MM.1S (cell line): Measurements from ENCODE around the gene SLFN5.
A peak's percentile ranks its signal among the peaks of the same experiment; 100 is the strongest.
"Not testable (repeated sequence)": the region's sequence is repeated elsewhere in the genome, so short reads cannot be mapped to it uniquely, and the experiment has no call there.

Experiments used
- DNase-seq: peaks from one replicate; pipeline ENCODE4 v3.0.0-alpha.2; 2015
- H2AFZ ChIP-seq: fragments of 300-600 bp; sonication (generic); 2 replicates; pipeline ENCODE4 v1.6.0; 2016; ENCODE audit warnings: antibody characterized with exemption, low read length
- H3F3A ChIP-seq: fragments of 300-600 bp; sonication (generic); 2 replicates; pipeline ENCODE4 v1.6.1; 2016; ENCODE audit warnings: mild to moderate bottlenecking, antibody characterized with exemption, low read length, moderate library complexity, mixed read lengths; ENCODE audit not compliant: insufficient read depth
- H3K27ac ChIP-seq: fragments of 300-600 bp; sonication (generic); 2 replicates; pipeline ENCODE4 v1.5.1; 2016; ENCODE audit warnings: mild to moderate bottlenecking, low read length
- H3K27me3 ChIP-seq: fragments of 300-600 bp; sonication (generic); replicated peaks from 2 replicates; pipeline ENCODE4 v1.6.0; 2016; ENCODE audit warnings: low read length; ENCODE audit not compliant: insufficient read depth
- H3K36me3 ChIP-seq: fragments of 300-600 bp; sonication (generic); replicated peaks from 2 replicates; pipeline ENCODE4 v1.6.1; 2016; ENCODE audit warnings: mild to moderate bottlenecking, low read length, mixed read lengths; ENCODE audit not compliant: insufficient read depth
- H3K4me1 ChIP-seq: fragments of 300-600 bp; sonication (generic); 2 replicates; pipeline ENCODE4 v1.6.1; 2016; ENCODE audit warnings: low read length, mixed read lengths
- H3K4me2 ChIP-seq: fragments of 300-600 bp; sonication (generic); 2 replicates; pipeline ENCODE4 v1.6.0; 2016; ENCODE audit warnings: low read depth, low read length
- H3K4me3 ChIP-seq: fragments of 300-600 bp; sonication (generic); 2 replicates; pipeline ENCODE4 v1.5.1; 2016; ENCODE audit warnings: low read length, mixed read lengths
- H3K79me2 ChIP-seq: fragments of 300-600 bp; sonication (generic); 2 replicates; pipeline ENCODE4 v1.6.1; 2016; ENCODE audit warnings: mixed run types, low read length, mixed read lengths
- H3K9ac ChIP-seq: fragments of 300-600 bp; sonication (generic); 2 replicates; pipeline ENCODE4 v1.6.1; 2016; ENCODE audit warnings: low read length, mixed read lengths
- H3K9me2 ChIP-seq: fragments of 300-600 bp; sonication (generic); replicated peaks from 2 replicates; pipeline ENCODE4 v1.6.1; 2016; ENCODE audit warnings: mild to moderate bottlenecking, low read length, mixed read lengths; ENCODE audit not compliant: insufficient read depth
- H3K9me3 ChIP-seq: fragments of 300-600 bp; sonication (generic); replicated peaks from 2 replicates; pipeline ENCODE4 v1.6.1; 2016; ENCODE audit warnings: mild to moderate bottlenecking, low read length, mixed read lengths; ENCODE audit not compliant: insufficient read depth
- H4K20me1 ChIP-seq: fragments of 300-600 bp; sonication (generic); 2 replicates; pipeline ENCODE4 v1.6.1; 2016; ENCODE audit warnings: mild to moderate bottlenecking, low read length, moderate library complexity, mixed read lengths; ENCODE audit not compliant: insufficient read depth
- EZH2 ChIP-seq: fragments of 300-600 bp; sonication (generic); optimal IDR thresholded peaks from 2 replicates; pipeline ENCODE3; 2017; ENCODE audit warnings: low read depth, mild to moderate bottlenecking, antibody characterized with exemption, low read length, mixed read lengths
- EZH2phosphoT487 ChIP-seq: fragments of 300-600 bp; sonication (generic); IDR thresholded peaks from 2 replicates; pipeline ENCODE4 v1.6.1; 2018; ENCODE audit warnings: antibody characterized with exemption, low read length
- TF ChIP-seq, protein P1 (sequence below): fragments of 300-600 bp; sonication (generic); IDR thresholded peaks from 2 replicates; pipeline ENCODE4 v1.5.1; 2016; ENCODE audit warnings: antibody characterized with exemption, low read length, mixed read lengths

The SLFN5 gene

DNA sequence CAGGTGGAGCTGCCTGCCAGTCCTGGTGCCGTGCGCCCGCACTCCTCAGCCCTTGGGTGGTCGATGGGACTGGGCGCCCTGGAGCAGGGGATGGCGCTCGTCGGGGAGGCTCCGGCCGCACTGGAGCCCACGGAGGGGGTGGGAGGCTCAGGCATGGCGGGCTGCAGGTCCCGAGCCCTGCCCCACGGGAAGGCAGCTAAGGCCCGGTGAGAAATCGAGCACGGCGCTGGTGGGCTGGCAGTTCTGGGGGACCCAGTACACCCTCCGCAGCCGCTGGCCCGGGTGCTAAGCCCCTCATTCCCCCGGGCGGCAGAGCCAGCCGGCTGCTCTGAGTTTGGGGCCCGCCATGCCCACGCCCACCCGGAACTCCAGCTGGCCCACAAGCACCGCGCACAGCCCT lies 36.0 kb downstream of the SLFN5 start:
- H2AFZ ChIP-seq, H3K4me2 ChIP-seq, H3K79me2 ChIP-seq, H3K4me3 ChIP-seq, DNase-seq, H4K20me1 ChIP-seq, H3F3A ChIP-seq, H3K36me3 ChIP-seq, H3K9me2 ChIP-seq, H3K4me1 ChIP-seq, H3K9ac ChIP-seq, H3K9me3 ChIP-seq, H3K27ac ChIP-seq: not testable (repeated sequence)
- peaks cover 20% of the 10 kb centered on the region; the same call in 1 of the 2 replicates for H3K27me3 ChIP-seq

DNA sequence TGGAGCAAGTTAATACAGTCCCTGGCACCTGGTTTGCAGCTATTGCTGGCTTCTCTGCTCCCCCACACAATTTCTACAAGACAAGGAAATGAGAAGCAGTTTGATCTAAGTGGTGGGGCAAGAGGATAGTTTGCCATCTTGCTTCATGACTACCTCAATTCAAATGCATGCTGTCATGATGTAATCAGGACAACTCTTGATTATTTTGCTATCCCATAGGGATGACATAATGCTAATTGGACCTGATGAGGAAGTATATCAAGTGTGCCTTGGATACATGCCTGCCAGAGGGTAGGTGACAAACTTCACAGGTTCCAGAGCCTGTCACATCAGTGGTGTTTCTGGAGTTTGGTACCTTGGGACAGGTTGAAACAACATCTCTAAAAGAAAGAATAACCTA lies 40.9 kb downstream of the SLFN5 start:
- Histone ChIP-seq H3F3A (no peaks in the 10 kb centered on the region), H2AFZ (no peak overlapping the region), H3K9me3 (no peaks in the 10 kb centered on the region; the same call in 1 of the 2 replicates), H3K27me3 (peaks cover 67% of the 10 kb centered on the region), H3K4me2 (no peak overlapping the region), H3K9me2 (no peaks in the 10 kb centered on the region), H3K36me3 (no peaks in the 10 kb centered on the region), H3K9ac (no peak overlapping the region), H3K27ac (no peak overlapping the region), H4K20me1 (no peaks in the 10 kb centered on the region), H3K4me3 (no peak overlapping the region), H3K4me1 (no peaks in the 10 kb centered on the region), H3K79me2 (no peaks in the 10 kb centered on the region)
- DNase-seq = no peak
- TF ChIP-seq, protein P1, sequence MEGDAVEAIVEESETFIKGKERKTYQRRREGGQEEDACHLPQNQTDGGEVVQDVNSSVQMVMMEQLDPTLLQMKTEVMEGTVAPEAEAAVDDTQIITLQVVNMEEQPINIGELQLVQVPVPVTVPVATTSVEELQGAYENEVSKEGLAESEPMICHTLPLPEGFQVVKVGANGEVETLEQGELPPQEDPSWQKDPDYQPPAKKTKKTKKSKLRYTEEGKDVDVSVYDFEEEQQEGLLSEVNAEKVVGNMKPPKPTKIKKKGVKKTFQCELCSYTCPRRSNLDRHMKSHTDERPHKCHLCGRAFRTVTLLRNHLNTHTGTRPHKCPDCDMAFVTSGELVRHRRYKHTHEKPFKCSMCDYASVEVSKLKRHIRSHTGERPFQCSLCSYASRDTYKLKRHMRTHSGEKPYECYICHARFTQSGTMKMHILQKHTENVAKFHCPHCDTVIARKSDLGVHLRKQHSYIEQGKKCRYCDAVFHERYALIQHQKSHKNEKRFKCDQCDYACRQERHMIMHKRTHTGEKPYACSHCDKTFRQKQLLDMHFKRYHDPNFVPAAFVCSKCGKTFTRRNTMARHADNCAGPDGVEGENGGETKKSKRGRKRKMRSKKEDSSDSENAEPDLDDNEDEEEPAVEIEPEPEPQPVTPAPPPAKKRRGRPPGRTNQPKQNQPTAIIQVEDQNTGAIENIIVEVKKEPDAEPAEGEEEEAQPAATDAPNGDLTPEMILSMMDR = no peak
- TF ChIP-seq EZH2 = no peak
- TF ChIP-seq EZH2phosphoT487 = no peak

- Histone ChIP-seq H3K9ac (no peak overlapping the region), H3K4me1 (no peaks in the 10 kb centered on the region), H3K4me2 (no peak overlapping the region), H3K9me2 (no peaks in the 10 kb centered on the region), H3K36me3 (no peaks in the 10 kb centered on the region), H3K27me3 (peaks cover 74% of the 10 kb centered on the region), H3K27ac (no peak overlapping the region), H3F3A (no peaks in the 10 kb centered on the region), H2AFZ (no peak overlapping the region), H3K79me2 (no peaks in the 10 kb centered on the region), H3K9me3 (no peaks in the 10 kb centered on the region; the same call in 1 of the 2 replicates), H4K20me1 (no peaks in the 10 kb centered on the region), H3K4me3 (no peak overlapping the region)
- DNase-seq = no peak
- no peak for TF ChIP-seq EZH2phosphoT487
These were observed 42.1 kb downstream of the SLFN5 start for GRCh38 chr17:35284955-35285354.

DNA sequence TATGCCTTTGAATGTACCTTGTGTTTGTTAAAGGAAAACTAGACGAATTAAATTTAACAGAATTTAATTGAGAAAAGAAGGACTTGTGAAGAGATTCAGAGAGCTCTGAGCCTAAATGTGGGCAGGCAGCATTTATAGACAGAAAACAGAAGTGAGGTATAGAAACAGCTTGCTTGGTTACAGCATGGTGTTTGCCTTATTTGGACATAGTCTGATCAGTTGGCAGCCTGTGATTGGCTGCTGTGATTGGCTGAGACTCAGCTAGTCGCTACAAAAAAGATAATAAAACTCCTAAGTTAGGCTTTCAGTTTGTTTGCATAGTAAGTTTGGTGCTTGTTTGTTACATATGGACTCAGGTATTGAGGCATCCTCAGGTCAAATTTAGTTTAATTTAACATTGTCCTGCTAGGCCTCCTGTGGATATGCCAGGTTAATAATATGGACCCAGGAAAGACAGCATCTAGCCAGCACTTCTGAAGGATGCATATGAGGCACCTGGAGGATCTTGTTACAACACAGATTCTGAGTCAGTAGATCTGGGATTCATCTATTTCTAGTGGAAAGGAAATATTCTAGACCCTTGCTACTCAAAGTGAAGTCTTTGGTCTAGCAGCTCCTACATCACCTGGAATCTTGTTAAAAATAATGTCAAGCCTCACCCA lies 43.4 kb downstream of the SLFN5 start:
- Histone ChIP-seq H3K27me3 (peaks cover 87% of the 10 kb centered on the region), H3K27ac (no peak overlapping the region), H3K79me2 (no peaks in the 10 kb centered on the region), H2AFZ (no peak overlapping the region), H3K4me2 (no peak overlapping the region), H3K9me2 (no peaks in the 10 kb centered on the region), H3K9me3 (no peaks in the 10 kb centered on the region; the same call in 1 of the 2 replicates), H3K36me3 (no peaks in the 10 kb centered on the region), H3K9ac (no peak overlapping the region), H4K20me1 (no peaks in the 10 kb centered on the region), H3K4me1 (no peaks in the 10 kb centered on the region), H3K4me3 (no peak overlapping the region), H3F3A (no peaks in the 10 kb centered on the region)
- TF ChIP-seq EZH2 (no peak), EZH2phosphoT487 (no peak)
- TF ChIP-seq, protein P1 = no peak
- peak; percentile 22 for DNase-seq
